Measurements from ENCODE around the gene NPIPB12.
"Not testable (repeated sequence)": the region's sequence is repeated elsewhere in the genome, so short reads cannot be mapped to it uniquely, and the experiment has no call there.

GRCh38 chr16:29465985-29466824 is 40.0 kb downstream of the NPIPB12 start:
- not testable (repeated sequence) for TF ChIP-seq CTCF, POLR2A (IDR thresholded peaks at IDR 0.05)
